HG03565 (cell line): ENCODE results near the gene BCL7A.
"Not testable (repeated sequence)": the region's sequence is repeated elsewhere in the genome, so short reads cannot be mapped to it uniquely, and the experiment has no call there.

ENCODE experiments used
- ATAC-seq: cut with Tn5 transposase; IDR thresholded peaks from one replicate; pipeline ENCODE4 v1.9.1; 2021; ENCODE audit warnings: mild to moderate bottlenecking, moderate library complexity; ENCODE audit not compliant: unreplicated experiment

Gene BCL7A

DNA sequence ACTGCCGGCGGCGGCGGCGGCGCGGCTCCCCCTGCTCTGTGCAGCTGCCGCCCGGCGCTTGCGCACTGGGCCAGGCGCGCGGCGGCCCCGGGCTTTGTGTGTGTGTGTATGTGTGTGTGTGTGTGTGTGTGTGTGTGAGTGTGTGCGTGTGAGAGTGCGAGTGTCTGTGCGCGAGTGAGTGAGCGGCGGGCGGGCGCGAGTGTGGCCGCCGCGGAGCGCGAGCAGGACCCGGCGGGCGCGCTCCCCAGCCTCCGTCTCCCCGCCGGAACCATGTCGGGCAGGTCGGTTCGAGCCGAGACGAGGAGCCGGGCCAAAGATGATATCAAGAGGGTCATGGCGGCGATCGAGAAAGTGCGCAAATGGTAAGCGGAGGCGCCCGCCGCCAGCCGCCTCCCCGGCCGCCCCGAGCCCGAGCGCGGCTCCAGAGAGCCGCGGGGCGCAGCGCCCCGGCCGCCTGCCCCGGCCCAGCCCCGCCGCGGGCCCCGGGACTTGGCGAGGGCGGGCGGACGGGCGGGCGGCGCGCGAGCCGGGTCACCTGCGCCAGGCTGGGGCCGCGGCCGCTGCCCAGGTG is at the start of gene BCL7A:
TSS of gene BCL7A (plus strand) at position 63 of the 571 bp plus-strand sequence. CDS start at position 271, 208 bp downstream.
- no peak for ATAC-seq

- no peak for ATAC-seq
These were observed 47.4 kb upstream of the BCL7A start for GRCh38 chr12:121974026-121974985.

DNA sequence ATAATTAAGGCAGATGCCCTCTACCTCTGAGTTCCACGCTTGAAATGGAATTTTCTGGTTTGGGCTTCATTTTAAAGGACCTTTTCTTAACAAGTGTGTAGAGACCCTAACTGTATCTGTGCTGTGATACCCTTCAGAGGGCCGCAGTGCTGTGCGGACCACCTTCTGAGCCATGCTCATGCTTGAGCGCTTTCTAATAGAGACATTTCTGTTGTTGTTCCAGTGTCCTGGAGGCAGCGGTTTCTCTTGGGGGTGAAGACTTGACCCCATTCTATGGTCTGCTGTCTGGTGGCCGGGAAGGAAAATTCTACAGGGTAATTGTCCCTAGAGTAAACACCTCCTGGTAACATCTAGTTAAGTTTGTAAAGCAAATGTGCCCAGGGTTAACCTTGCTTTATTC is 46.7 kb upstream of the BCL7A start:
- no peak for ATAC-seq

- no peak for ATAC-seq
These were observed 44.7 kb upstream of the BCL7A start for GRCh38 chr12:121976950-121977349.

DNA sequence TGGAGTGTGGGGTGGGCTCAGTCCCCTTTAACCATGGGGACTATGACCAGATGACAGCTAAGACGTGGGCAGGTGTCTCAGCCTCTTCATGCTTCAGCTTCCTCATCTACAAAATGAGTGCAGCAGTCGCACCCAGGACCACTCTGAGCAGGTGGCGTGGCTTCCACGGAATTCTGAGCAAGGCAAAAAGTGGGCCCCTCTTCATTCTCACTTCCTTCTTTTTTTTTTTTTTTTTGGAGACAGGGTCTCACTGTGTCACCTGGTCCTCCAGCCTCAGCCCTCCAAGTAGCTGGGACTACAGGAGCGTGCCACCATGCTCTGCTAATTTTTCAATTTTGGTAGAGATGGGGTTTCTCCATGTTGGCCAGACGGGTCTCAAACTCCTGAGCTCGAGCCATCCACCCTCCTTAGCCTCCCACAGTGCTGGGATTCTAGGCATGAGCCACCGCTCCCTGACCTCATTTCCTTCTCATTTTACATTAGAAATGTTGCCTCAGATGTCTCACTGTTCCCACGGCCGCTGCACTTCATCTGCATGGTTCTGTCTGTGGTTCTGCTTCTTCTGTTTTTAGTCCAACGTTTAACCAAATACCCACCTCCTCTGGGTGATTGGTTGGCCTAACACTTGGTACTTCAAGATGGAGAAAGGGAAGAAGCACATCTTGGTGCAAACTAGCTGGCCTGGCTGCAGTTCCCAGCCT is 41.3 kb upstream of the BCL7A start:
- no peak for ATAC-seq

- no peak for ATAC-seq
These were observed 40.8 kb upstream of the BCL7A start for GRCh38 chr12:121980892-121981272.

GRCh38 chr12:121981456-121981855 is 40.2 kb upstream of the BCL7A start:
- no peak for ATAC-seq

GRCh38 chr12:121982950-121983349 is 38.7 kb upstream of the BCL7A start:
- no peak for ATAC-seq

DNA sequence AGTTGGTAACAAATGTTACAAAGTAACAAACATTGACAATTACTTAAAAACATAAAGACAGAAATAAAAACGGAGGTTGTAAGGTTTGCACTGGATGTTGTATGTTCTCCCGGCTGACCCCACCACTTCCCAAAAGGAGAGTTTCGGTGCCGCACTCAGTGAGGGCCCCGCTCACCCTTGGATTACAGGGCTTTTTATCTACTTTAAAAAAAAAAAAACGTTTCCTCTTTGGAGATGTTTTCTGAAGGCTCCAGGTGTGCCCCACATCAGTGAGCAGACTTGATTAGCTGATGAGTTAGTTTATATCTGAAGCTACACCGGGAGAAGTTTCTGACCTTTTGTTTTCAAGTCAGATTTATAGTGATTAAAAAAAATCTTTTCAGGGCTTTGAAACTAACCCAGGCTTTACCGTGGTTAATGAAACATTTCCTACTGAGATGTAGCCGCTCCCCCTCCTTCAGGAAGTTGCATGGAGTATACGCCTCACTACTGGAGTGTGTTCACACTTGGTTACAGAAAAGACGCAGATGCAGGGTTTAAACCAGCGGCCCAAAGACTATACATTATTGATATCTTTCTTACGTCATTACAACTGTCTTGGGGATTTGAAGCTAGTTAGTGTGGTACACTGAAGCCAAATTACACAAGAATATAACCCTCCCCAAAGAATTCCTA is 38.0 kb upstream of the BCL7A start:
- ATAC-seq, result no peak

DNA sequence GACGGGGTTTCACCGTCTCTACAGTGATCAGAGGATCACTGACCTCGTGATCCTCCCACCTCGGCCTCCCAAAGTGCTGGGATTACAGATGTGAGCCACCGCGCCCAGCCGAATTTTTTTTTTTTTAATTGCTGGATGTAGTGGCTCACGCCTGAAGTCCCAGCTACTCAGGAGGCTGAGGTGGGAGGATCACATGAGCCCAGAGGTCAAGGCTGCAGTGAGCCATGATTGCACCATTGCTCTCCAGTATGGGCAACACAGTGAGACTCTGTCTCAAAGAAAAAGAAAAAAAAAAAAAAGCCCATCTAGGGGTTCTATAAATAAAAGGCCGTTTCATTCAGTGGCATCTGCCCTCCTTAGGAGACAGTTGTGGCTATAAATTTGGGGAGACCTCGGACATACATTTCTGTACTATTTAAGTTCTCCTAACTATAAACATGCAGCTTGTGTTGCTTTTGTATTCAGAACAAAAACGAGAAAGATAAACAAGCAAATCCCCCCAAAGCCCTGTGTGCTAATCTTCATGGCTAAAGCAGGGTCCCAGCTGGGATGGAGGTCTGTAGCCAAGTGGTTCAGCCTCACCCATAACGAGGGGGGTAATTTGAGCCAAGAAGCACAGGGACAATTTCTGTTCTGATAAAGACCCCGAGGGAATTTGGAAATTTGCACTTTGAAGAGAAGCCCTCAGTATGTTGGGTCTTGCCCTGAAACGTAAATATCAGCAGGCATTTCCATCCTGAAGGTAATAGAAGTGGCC is 35.0 kb upstream of the BCL7A start:
- no peak for ATAC-seq

DNA sequence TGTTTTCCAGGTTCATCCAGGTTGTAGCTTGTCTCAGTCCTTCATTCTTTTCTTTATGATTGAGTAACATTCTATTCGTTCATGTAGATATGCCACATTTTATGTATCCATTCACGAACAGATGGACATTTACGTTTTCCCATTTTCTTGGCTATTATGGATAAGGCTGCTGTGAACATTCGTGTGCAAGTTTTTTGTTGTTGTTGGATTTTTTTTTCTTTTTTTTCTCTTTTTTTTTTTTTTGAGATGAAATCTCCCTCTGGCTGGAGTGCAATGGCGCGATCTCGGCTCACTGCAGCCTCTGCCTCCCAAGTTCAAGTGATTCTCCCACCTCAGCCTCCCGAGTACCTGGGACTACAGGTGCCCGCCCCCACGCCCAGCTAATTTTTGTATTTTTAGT is 33.2 kb upstream of the BCL7A start:
- ATAC-seq, result not testable (repeated sequence)

DNA sequence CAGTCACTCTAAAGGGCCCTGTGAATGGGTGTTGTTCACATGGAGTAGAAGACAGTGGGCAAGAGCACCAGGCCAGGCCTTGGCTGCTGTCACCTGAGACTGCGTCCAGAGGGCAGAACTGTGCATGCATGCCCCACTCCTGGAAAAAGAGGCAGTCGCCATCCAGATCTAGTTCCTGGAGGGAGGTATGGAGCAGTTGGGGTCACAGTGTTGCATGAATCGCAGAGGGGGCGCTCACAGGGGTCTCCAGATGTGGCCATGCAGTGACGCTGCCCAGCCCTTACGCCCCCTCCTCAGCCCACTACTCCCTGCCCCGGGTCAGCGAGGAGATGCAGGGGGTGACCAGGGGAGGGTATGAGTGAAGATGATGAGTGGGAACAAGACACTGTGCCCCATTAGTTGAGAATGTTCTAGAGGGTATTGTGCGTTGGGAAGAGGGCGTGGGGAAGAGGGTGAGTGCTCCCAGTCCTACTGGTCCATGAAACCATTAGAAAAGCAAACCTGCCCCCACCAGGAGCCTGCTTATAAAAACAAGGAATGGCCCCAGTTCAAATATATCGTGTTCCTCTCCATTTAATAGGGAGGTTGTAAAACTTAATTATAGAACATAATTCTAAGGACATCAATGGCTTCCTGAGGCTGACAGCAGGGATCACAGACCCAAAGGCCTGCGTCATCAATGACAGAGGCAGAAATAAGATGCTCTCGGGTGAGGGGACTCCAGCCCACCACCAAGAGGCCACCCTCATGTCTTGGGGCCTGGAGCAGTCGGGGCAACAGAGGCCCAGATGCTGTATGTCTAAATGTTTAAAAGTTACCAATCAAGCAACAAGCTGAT is 32.2 kb upstream of the BCL7A start:
- no peak for ATAC-seq

GRCh38 chr12:121990114-121990647 is 31.5 kb upstream of the BCL7A start:
- no peak for ATAC-seq

- ATAC-seq, result peak; percentile 67
These were observed 30.7 kb upstream of the BCL7A start for GRCh38 chr12:121990692-121991603.

GRCh38 chr12:121992059-121992879 is 29.4 kb upstream of the BCL7A start:
- ATAC-seq, result peak; percentile 77

GRCh38 chr12:121996050-121996944 is 25.4 kb upstream of the BCL7A start:
- no peak for ATAC-seq
